ENCODE data around the gene DRAM2. TPM values are rescaled to one million over a fixed set of nuclear protein-coding genes. Genes with fewer than 3 reads are reported as not detected.

Gene DRAM2
- 89.7 TPM for polyA plus RNA-seq (2013, experiment 1 of 2)
- polyA plus RNA-seq (2013, experiment 2 of 2): 91.5 TPM

GRCh38 chr1:111139956-111140679 lies at the start of gene DRAM2, which contains the start of gene CEPT1:
TSS of gene DRAM2 (minus strand) at chr1:111140093. CDS start at chr1:111131554, 8,539 bp downstream.
TSS of gene CEPT1 (plus strand) at chr1:111140223. CDS start at chr1:111147715, 7,492 bp downstream.
- peak within 1 kb of the TSS; percentile 93 for H3K4me3 ChIP-seq (ENCODE audit: extremely low read depth, insufficient read depth, low read length, poor library complexity, severe bottlenecking)
- H3K27ac ChIP-seq (ENCODE audit: low read depth, low read length, severe bottlenecking): peak within 1 kb of the TSS; percentile 93
- WGBS, 2 experiments (ENCODE audit: insufficient coverage in 2 of 2): 0% methylated on average over 51 to 60 of the region's 68 CpGs
- no peaks in the 10 kb centered on the region for H3K9me3 ChIP-seq (ENCODE audit: control insufficient read depth, low read length)
- H3K4me1 ChIP-seq (ENCODE audit: control insufficient read depth, insufficient read depth, low read length, poor library complexity, severe bottlenecking): peaks cover 15% of the 10 kb centered on the region
- peaks cover 28% of the 10 kb centered on the region for H3K36me3 ChIP-seq (ENCODE audit: control insufficient read depth, insufficient read depth, low read length)

- Histone ChIP-seq H3K9me3 (ENCODE audit: control insufficient read depth, low read length) (no peaks in the 10 kb centered on the region), H3K36me3 (ENCODE audit: control insufficient read depth, insufficient read depth, low read length) (peaks cover 72% of the 10 kb centered on the region), H3K27ac (ENCODE audit: low read depth, low read length, severe bottlenecking) (no peak overlapping the region), H3K4me3 (ENCODE audit: extremely low read depth, insufficient read depth, low read length, poor library complexity, severe bottlenecking) (no peak overlapping the region), H3K4me1 (ENCODE audit: control insufficient read depth, insufficient read depth, low read length, poor library complexity, severe bottlenecking) (no peaks in the 10 kb centered on the region)
Observed at GRCh38 chr1:111184663-111185062, 44.8 kb upstream of the DRAM2 start.

GRCh38 chr1:111183308-111184069 lies 43.6 kb upstream of the DRAM2 start:
- Histone ChIP-seq H3K4me3 (ENCODE audit: extremely low read depth, insufficient read depth, low read length, poor library complexity, severe bottlenecking) (no peak overlapping the region), H3K9me3 (ENCODE audit: control insufficient read depth, low read length) (no peaks in the 10 kb centered on the region), H3K27ac (ENCODE audit: low read depth, low read length, severe bottlenecking) (no peak overlapping the region), H3K4me1 (ENCODE audit: control insufficient read depth, insufficient read depth, low read length, poor library complexity, severe bottlenecking) (no peaks in the 10 kb centered on the region), H3K36me3 (ENCODE audit: control insufficient read depth, insufficient read depth, low read length) (peaks cover 70% of the 10 kb centered on the region)
- WGBS, 2 experiments (ENCODE audit: insufficient coverage in 2 of 2): 96% methylated on average over 4 of the region's 6 CpGs

- Histone ChIP-seq H3K9me3 (ENCODE audit: control insufficient read depth, low read length) (no peaks in the 10 kb centered on the region), H3K36me3 (ENCODE audit: control insufficient read depth, insufficient read depth, low read length) (peaks cover 62% of the 10 kb centered on the region), H3K4me3 (ENCODE audit: extremely low read depth, insufficient read depth, low read length, poor library complexity, severe bottlenecking) (no peak overlapping the region), H3K4me1 (ENCODE audit: control insufficient read depth, insufficient read depth, low read length, poor library complexity, severe bottlenecking) (no peaks in the 10 kb centered on the region), H3K27ac (ENCODE audit: low read depth, low read length, severe bottlenecking) (no peak overlapping the region)
- WGBS, 2 experiments (ENCODE audit: insufficient coverage in 2 of 2): no CpG with 5 or more reads among the region's 2 CpGs
Observed at GRCh38 chr1:111182052-111182451, 42.2 kb upstream of the DRAM2 start.

- no peak overlapping the region for H3K4me3 ChIP-seq (ENCODE audit: extremely low read depth, insufficient read depth, low read length, poor library complexity, severe bottlenecking)
- peaks cover 55% of the 10 kb centered on the region for H3K36me3 ChIP-seq (ENCODE audit: control insufficient read depth, insufficient read depth, low read length)
- H3K9me3 ChIP-seq (ENCODE audit: control insufficient read depth, low read length): no peaks in the 10 kb centered on the region
- no peaks in the 10 kb centered on the region for H3K4me1 ChIP-seq (ENCODE audit: control insufficient read depth, insufficient read depth, low read length, poor library complexity, severe bottlenecking)
- no peak overlapping the region for H3K27ac ChIP-seq (ENCODE audit: low read depth, low read length, severe bottlenecking)
Observed at GRCh38 chr1:111179968-111180533, 40.2 kb upstream of the DRAM2 start.

DNA sequence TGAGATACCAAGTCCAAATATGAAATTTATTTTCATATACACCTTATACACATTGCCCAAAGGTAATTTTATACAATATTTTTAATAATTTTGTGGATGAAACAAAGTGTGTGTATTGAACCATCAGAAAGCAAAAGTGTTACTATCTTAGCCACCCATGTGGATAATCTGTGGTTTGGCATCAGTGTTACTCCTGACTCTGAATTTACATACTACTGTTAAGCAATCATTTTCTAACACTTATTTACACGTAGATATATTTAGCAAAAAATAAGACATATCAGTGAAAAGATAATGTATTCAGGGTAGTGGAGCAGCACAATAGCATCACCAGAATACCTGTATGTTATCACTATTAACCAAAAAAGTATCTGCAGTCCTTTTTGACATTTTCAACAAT lies 36.8 kb upstream of the DRAM2 start:
- H3K36me3 ChIP-seq (ENCODE audit: control insufficient read depth, insufficient read depth, low read length): peaks cover 46% of the 10 kb centered on the region
- no peaks in the 10 kb centered on the region for H3K9me3 ChIP-seq (ENCODE audit: control insufficient read depth, low read length)
- H3K4me3 ChIP-seq (ENCODE audit: extremely low read depth, insufficient read depth, low read length, poor library complexity, severe bottlenecking): no peak overlapping the region
- H3K4me1 ChIP-seq (ENCODE audit: control insufficient read depth, insufficient read depth, low read length, poor library complexity, severe bottlenecking): no peaks in the 10 kb centered on the region
- WGBS, 2 experiments (ENCODE audit: insufficient coverage in 2 of 2): no CpG with 5 or more reads among the region's 1 CpG
- H3K27ac ChIP-seq (ENCODE audit: low read depth, low read length, severe bottlenecking): no peak overlapping the region

GRCh38 chr1:111175349-111175748 lies 35.5 kb upstream of the DRAM2 start:
- 83 to 100% methylated on average over 1 of the region's 3 CpGs for WGBS, 2 experiments (ENCODE audit: insufficient coverage in 2 of 2)
- Histone ChIP-seq H3K27ac (ENCODE audit: low read depth, low read length, severe bottlenecking) (no peak overlapping the region), H3K9me3 (ENCODE audit: control insufficient read depth, low read length) (no peaks in the 10 kb centered on the region), H3K4me3 (ENCODE audit: extremely low read depth, insufficient read depth, low read length, poor library complexity, severe bottlenecking) (no peak overlapping the region), H3K36me3 (ENCODE audit: control insufficient read depth, insufficient read depth, low read length) (peaks cover 43% of the 10 kb centered on the region), H3K4me1 (ENCODE audit: control insufficient read depth, insufficient read depth, low read length, poor library complexity, severe bottlenecking) (no peaks in the 10 kb centered on the region)

- no peak overlapping the region for H3K4me3 ChIP-seq (ENCODE audit: extremely low read depth, insufficient read depth, low read length, poor library complexity, severe bottlenecking)
- H3K9me3 ChIP-seq (ENCODE audit: control insufficient read depth, low read length): no peaks in the 10 kb centered on the region
- H3K4me1 ChIP-seq (ENCODE audit: control insufficient read depth, insufficient read depth, low read length, poor library complexity, severe bottlenecking): no peaks in the 10 kb centered on the region
- H3K27ac ChIP-seq (ENCODE audit: low read depth, low read length, severe bottlenecking): no peak overlapping the region
- peaks cover 40% of the 10 kb centered on the region for H3K36me3 ChIP-seq (ENCODE audit: control insufficient read depth, insufficient read depth, low read length)
Observed at GRCh38 chr1:111174070-111174469, 34.2 kb upstream of the DRAM2 start.

- H3K9me3 ChIP-seq (ENCODE audit: control insufficient read depth, low read length): no peaks in the 10 kb centered on the region
- peaks cover 49% of the 10 kb centered on the region for H3K36me3 ChIP-seq (ENCODE audit: control insufficient read depth, insufficient read depth, low read length)
- no peaks in the 10 kb centered on the region for H3K4me1 ChIP-seq (ENCODE audit: control insufficient read depth, insufficient read depth, low read length, poor library complexity, severe bottlenecking)
- no peak overlapping the region for H3K4me3 ChIP-seq (ENCODE audit: extremely low read depth, insufficient read depth, low read length, poor library complexity, severe bottlenecking)
- no peak overlapping the region for H3K27ac ChIP-seq (ENCODE audit: low read depth, low read length, severe bottlenecking)
Observed at GRCh38 chr1:111172463-111172862, 32.6 kb upstream of the DRAM2 start.

GRCh38 chr1:111164151-111164550 lies 24.3 kb upstream of the DRAM2 start:
- Histone ChIP-seq H3K36me3 (ENCODE audit: control insufficient read depth, insufficient read depth, low read length) (peaks cover 36% of the 10 kb centered on the region), H3K9me3 (ENCODE audit: control insufficient read depth, low read length) (no peaks in the 10 kb centered on the region), H3K4me3 (ENCODE audit: extremely low read depth, insufficient read depth, low read length, poor library complexity, severe bottlenecking) (no peak overlapping the region), H3K4me1 (ENCODE audit: control insufficient read depth, insufficient read depth, low read length, poor library complexity, severe bottlenecking) (peaks cover 5% of the 10 kb centered on the region), H3K27ac (ENCODE audit: low read depth, low read length, severe bottlenecking) (no peak overlapping the region)
- WGBS, 2 experiments (ENCODE audit: insufficient coverage in 2 of 2): 85 to 95% methylated on average over 2 of the region's 2 CpGs

DNA sequence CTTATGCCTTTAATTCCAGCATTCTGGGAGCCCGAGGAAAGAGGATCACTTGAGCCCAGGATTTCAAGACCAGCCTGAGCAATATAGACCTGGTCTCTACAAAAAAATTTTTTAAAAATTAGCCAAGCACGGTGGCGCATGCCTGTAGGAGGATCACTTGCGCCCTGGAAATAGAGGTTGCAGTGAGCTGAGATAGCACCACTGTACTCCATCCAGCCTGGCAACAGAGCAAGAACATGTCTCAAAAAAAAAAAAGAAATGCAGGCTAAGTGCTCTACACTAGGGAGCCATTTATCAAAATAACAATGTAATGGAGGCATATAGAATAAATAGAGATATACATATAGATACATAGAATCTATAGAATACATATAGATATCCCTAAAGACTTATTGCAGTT lies 23.5 kb upstream of the DRAM2 start:
- WGBS, 2 experiments (ENCODE audit: insufficient coverage in 2 of 2): 90 to 98% methylated on average over 4 of the region's 4 CpGs
- H3K4me3 ChIP-seq (ENCODE audit: extremely low read depth, insufficient read depth, low read length, poor library complexity, severe bottlenecking): no peak overlapping the region
- no peak overlapping the region for H3K27ac ChIP-seq (ENCODE audit: low read depth, low read length, severe bottlenecking)
- no peaks in the 10 kb centered on the region for H3K9me3 ChIP-seq (ENCODE audit: control insufficient read depth, low read length)
- peaks cover 5% of the 10 kb centered on the region for H3K4me1 ChIP-seq (ENCODE audit: control insufficient read depth, insufficient read depth, low read length, poor library complexity, severe bottlenecking)
- peaks cover 28% of the 10 kb centered on the region for H3K36me3 ChIP-seq (ENCODE audit: control insufficient read depth, insufficient read depth, low read length)
